Esophagus muscularis mucosa (tissue), 4 donors: ENCODE data around the gene SERPINE1.

Experiments used
- EP300 ChIP-seq: sonication (generic); formaldehyde crosslinking; IDR thresholded peaks from one replicate; pipeline ENCODE4 v1.6.1; 2017; ENCODE audit warnings: antibody characterized with exemption
- POLR2A ChIP-seq: fragments of 450-650 bp; IDR thresholded peaks from one replicate; pipeline ENCODE4 v1.6.1; 2017; ENCODE audit warnings: antibody characterized with exemption, moderate library complexity, mild to moderate bottlenecking, low read depth
- POLR2AphosphoS5 ChIP-seq, 2 donors: sonication (generic); formaldehyde crosslinking; IDR thresholded peaks; one replicate each; pipeline ENCODE4 v1.6.1; 2017; ENCODE audit warnings: antibody characterized with exemption in 2 of 2
- TF ChIP-seq, protein P1 (sequence below), 3 experiments: fragments of 200-600 bp in 2 of 3; fragments of 450-650 bp in 1 of 3; sonication (generic) in 2 of 3; IDR thresholded peaks; one replicate each; pipeline ENCODE4 v1.5.1; 2017 to 2019; ENCODE audit warnings: antibody characterized with exemption in 3 of 3, mild to moderate bottlenecking in 2 of 3, moderate library complexity in 1 of 3

DNA sequence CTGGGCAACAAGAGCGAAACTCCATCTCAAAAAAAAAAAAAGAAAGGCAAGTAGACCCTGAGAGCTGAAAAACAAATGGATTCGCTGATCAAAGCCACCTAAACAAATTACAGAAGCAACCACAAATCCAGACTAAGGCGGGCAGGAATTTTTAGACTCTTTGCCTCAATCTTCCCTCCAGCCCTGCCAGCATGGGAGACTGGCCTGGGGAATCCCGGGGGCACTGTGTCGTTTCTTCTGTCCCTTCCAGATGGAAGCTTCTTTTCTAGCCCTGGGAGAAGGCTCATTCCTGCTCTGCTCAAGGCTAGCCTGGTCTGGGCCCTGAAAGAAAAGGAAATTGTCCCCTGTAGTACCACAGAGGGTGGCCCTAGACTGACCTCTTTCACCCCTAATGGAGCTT is 15.6 kb upstream of the SERPINE1 start:
- TF ChIP-seq, protein P1, sequence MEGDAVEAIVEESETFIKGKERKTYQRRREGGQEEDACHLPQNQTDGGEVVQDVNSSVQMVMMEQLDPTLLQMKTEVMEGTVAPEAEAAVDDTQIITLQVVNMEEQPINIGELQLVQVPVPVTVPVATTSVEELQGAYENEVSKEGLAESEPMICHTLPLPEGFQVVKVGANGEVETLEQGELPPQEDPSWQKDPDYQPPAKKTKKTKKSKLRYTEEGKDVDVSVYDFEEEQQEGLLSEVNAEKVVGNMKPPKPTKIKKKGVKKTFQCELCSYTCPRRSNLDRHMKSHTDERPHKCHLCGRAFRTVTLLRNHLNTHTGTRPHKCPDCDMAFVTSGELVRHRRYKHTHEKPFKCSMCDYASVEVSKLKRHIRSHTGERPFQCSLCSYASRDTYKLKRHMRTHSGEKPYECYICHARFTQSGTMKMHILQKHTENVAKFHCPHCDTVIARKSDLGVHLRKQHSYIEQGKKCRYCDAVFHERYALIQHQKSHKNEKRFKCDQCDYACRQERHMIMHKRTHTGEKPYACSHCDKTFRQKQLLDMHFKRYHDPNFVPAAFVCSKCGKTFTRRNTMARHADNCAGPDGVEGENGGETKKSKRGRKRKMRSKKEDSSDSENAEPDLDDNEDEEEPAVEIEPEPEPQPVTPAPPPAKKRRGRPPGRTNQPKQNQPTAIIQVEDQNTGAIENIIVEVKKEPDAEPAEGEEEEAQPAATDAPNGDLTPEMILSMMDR (IDR thresholded peaks at IDR 0.05) = no peak
- TF ChIP-seq POLR2A (no peak), EP300 (no peak), POLR2AphosphoS5 (IDR thresholded peaks at IDR 0.05) (no peak)
